ENCODE results near the gene MPPED1. TPM values are rescaled to one million over a fixed set of nuclear protein-coding genes. Genes with fewer than 3 reads are reported as not detected.
A peak's percentile ranks its signal among the peaks of the same experiment; 100 is the strongest.

The MPPED1 gene
- total and polyA plus RNA-seq, 4 donors, result 0.89 to 6.5 (median 4.1) TPM

- H3K4me1 ChIP-seq (ENCODE audit: control insufficient read depth in 4 of 4, insufficient read depth in 4 of 4, low read length in 3 of 4), result no peaks in the 10 kb centered on the region
- TF ChIP-seq MAX (IDR thresholded peaks at IDR 0.05) (no peak), CTCF (IDR thresholded peaks at IDR 0.05; ENCODE audit: low read depth, low read length, missing input control) (no peak), FOXA2 (IDR thresholded peaks at IDR 0.05) (no peak), RAD21 (IDR thresholded peaks at IDR 0.05) (no peak), RXRA (IDR thresholded peaks at IDR 0.05) (no peak), HNF4G (IDR thresholded peaks at IDR 0.05) (no peak), HNF4A (conservative IDR thresholded peaks at IDR 0.05) (no peak), NR2F2 (IDR thresholded peaks at IDR 0.05) (no peak), SP1 (IDR thresholded peaks at IDR 0.05) (no peak), ZBTB33 (IDR thresholded peaks at IDR 0.05) (no peak)
- H3K4me3 ChIP-seq (ENCODE audit: low read depth in 1 of 3, low read length in 3 of 3), result no peak overlapping the region
- H3K9me3 ChIP-seq (ENCODE audit: control insufficient read depth in 4 of 4, low read length in 3 of 4), result no peaks in the 10 kb centered on the region
- no peaks in the 10 kb centered on the region for H3K36me3 ChIP-seq (ENCODE audit: control insufficient read depth in 4 of 4, insufficient read depth in 3 of 4, low read depth in 1 of 4, low read length in 3 of 4)
- no peak overlapping the region for H3K27ac ChIP-seq (ENCODE audit: low read depth in 1 of 2, low read length in 2 of 2)
- no peak for DNase-seq (ENCODE audit: low spot score)
- no peak overlapping the region for H3K9ac ChIP-seq (ENCODE audit: low read depth in 1 of 2, low read length in 2 of 2)
- 88% methylated on average over 10 of the region's 10 CpGs for WGBS
- H3K27me3 ChIP-seq (ENCODE audit: control insufficient read depth in 4 of 4, insufficient read depth in 4 of 4, low read length in 3 of 4), result no peaks in the 10 kb centered on the region
Measured at GRCh38 chr22:43446037-43446803, 34.4 kb downstream of the MPPED1 start.

GRCh38 chr22:43446916-43447315 lies 35.1 kb downstream of the MPPED1 start:
- no peaks in the 10 kb centered on the region for H3K9me3 ChIP-seq (ENCODE audit: control insufficient read depth in 4 of 4, low read length in 3 of 4)
- no peaks in the 10 kb centered on the region for H3K4me1 ChIP-seq (ENCODE audit: control insufficient read depth in 4 of 4, insufficient read depth in 4 of 4, low read length in 3 of 4)
- DNase-seq (ENCODE audit: low spot score), result no peak
- WGBS, result 56% methylated on average over 8 of the region's 8 CpGs
- no peak overlapping the region for H3K4me3 ChIP-seq (ENCODE audit: low read depth in 1 of 3, low read length in 3 of 3)
- no peaks in the 10 kb centered on the region for H3K36me3 ChIP-seq (ENCODE audit: control insufficient read depth in 4 of 4, insufficient read depth in 3 of 4, low read depth in 1 of 4, low read length in 3 of 4)
- H3K27ac ChIP-seq (ENCODE audit: low read depth in 1 of 2, low read length in 2 of 2), result no peak overlapping the region
- H3K27me3 ChIP-seq (ENCODE audit: control insufficient read depth in 4 of 4, insufficient read depth in 4 of 4, low read length in 3 of 4), result no peaks in the 10 kb centered on the region
- TF ChIP-seq RXRA (IDR thresholded peaks at IDR 0.05), result no peak
- peak in 1 of 2 donors; percentile 20 for TF ChIP-seq RAD21 (IDR thresholded peaks at IDR 0.05)
- H3K9ac ChIP-seq (ENCODE audit: low read depth in 1 of 2, low read length in 2 of 2), result no peak overlapping the region

GRCh38 chr22:43447380-43447779 lies 35.6 kb downstream of the MPPED1 start:
- Histone ChIP-seq H3K27ac (ENCODE audit: low read depth in 1 of 2, low read length in 2 of 2) (no peak overlapping the region), H3K9me3 (ENCODE audit: control insufficient read depth in 4 of 4, low read length in 3 of 4) (no peaks in the 10 kb centered on the region), H3K4me3 (ENCODE audit: low read depth in 1 of 3, low read length in 3 of 3) (no peak overlapping the region), H3K4me1 (ENCODE audit: control insufficient read depth in 4 of 4, insufficient read depth in 4 of 4, low read length in 3 of 4) (no peaks in the 10 kb centered on the region), H3K27me3 (ENCODE audit: control insufficient read depth in 4 of 4, insufficient read depth in 4 of 4, low read length in 3 of 4) (no peaks in the 10 kb centered on the region), H3K9ac (ENCODE audit: low read depth in 1 of 2, low read length in 2 of 2) (no peak overlapping the region), H3K36me3 (ENCODE audit: control insufficient read depth in 4 of 4, insufficient read depth in 3 of 4, low read depth in 1 of 4, low read length in 3 of 4) (no peaks in the 10 kb centered on the region)
- WGBS, result 72% methylated on average over 10 of the region's 10 CpGs
- no peak for DNase-seq (ENCODE audit: low spot score)
- TF ChIP-seq ZBTB33 (IDR thresholded peaks at IDR 0.05), result no peak
- no peak for TF ChIP-seq YY1 (IDR thresholded peaks at IDR 0.05)
- no peak for TF ChIP-seq ATF3 (IDR thresholded peaks at IDR 0.05)
- no peak for TF ChIP-seq RAD21 (IDR thresholded peaks at IDR 0.05)
- no peak for TF ChIP-seq RXRA (IDR thresholded peaks at IDR 0.05)
- TF ChIP-seq SP1 (IDR thresholded peaks at IDR 0.05), result no peak
- no peak for TF ChIP-seq REST (IDR thresholded peaks at IDR 0.05)
- TF ChIP-seq HNF4A (conservative IDR thresholded peaks at IDR 0.05), result no peak
- no peak for TF ChIP-seq EGR1 (IDR thresholded peaks at IDR 0.05; ENCODE audit: low read depth in 2 of 2)
- TF ChIP-seq NR2F2 (IDR thresholded peaks at IDR 0.05), result no peak
- no peak for TF ChIP-seq MAX (IDR thresholded peaks at IDR 0.05)

Measured in liver (tissue), 9 donors.